Muscle layer of colon (tissue), 2 donors: ENCODE measurements around the gene KCTD14.

ENCODE experiments used
- H3K27ac ChIP-seq: one replicate; pipeline ENCODE4 v1.7.0; 2013; ENCODE audit warnings: low read depth, mild to moderate bottlenecking, low read length, moderate library complexity
- H3K27me3 ChIP-seq, 2 donors: one replicate each; pipeline ENCODE4 v1.7.0; 2013; ENCODE audit warnings: low read length in 2 of 2, mild to moderate bottlenecking in 2 of 2; ENCODE audit not compliant: insufficient read depth in 2 of 2, control insufficient read depth in 1 of 2
- H3K36me3 ChIP-seq: one replicate; pipeline ENCODE4 v1.7.0; 2013; ENCODE audit warnings: mild to moderate bottlenecking, low read length; ENCODE audit not compliant: insufficient read depth
- H3K4me1 ChIP-seq: one replicate; pipeline ENCODE4 v1.7.0; 2013; ENCODE audit warnings: mild to moderate bottlenecking, low read length; ENCODE audit not compliant: insufficient read depth
- H3K4me3 ChIP-seq, 2 donors: one replicate each; pipeline ENCODE4 v1.7.0; 2013; ENCODE audit warnings: low read length in 2 of 2, low read depth in 1 of 2, mild to moderate bottlenecking in 1 of 2, moderate library complexity in 1 of 2
- H3K9ac ChIP-seq: one replicate; pipeline ENCODE4 v1.7.0; 2013; ENCODE audit warnings: low read length
- H3K9me3 ChIP-seq: one replicate; pipeline ENCODE4 v1.7.0; 2013; ENCODE audit warnings: mild to moderate bottlenecking, low read length
- donor health status: abdominal sarcoma.
- donor health status: Adenocarcinoma of cecum.

Gene KCTD14

GRCh38 chr11:77981346-77981947 lies 41.6 kb downstream of the KCTD14 start:
- H3K36me3 ChIP-seq: peaks cover 39% of the 10 kb centered on the region
- H3K4me1 ChIP-seq: no peaks in the 10 kb centered on the region
- no peak overlapping the region for H3K9ac ChIP-seq
- H3K27ac ChIP-seq: no peak overlapping the region
- H3K4me3 ChIP-seq: no peak overlapping the region
- no peaks in the 10 kb centered on the region for H3K9me3 ChIP-seq
- no peaks in the 10 kb centered on the region for H3K27me3 ChIP-seq

- H3K4me3 ChIP-seq: no peak overlapping the region
- no peaks in the 10 kb centered on the region for H3K9me3 ChIP-seq
- H3K4me1 ChIP-seq: no peaks in the 10 kb centered on the region
- H3K27ac ChIP-seq: no peak overlapping the region
- peaks cover 12% of the 10 kb centered on the region for H3K36me3 ChIP-seq
- H3K27me3 ChIP-seq: no peaks in the 10 kb centered on the region
- no peak overlapping the region for H3K9ac ChIP-seq
These were observed 54.7 kb downstream of the KCTD14 start for GRCh38 chr11:77968337-77968736.

- Histone ChIP-seq H3K4me3 (no peak overlapping the region), H3K4me1 (no peaks in the 10 kb centered on the region), H3K9me3 (no peaks in the 10 kb centered on the region), H3K36me3 (peaks cover 12% of the 10 kb centered on the region), H3K27me3 (no peaks in the 10 kb centered on the region), H3K9ac (no peak overlapping the region), H3K27ac (no peak overlapping the region)
These were observed 55.3 kb downstream of the KCTD14 start for GRCh38 chr11:77967753-77968152.

GRCh38 chr11:77967121-77967520 lies 56.0 kb downstream of the KCTD14 start:
- peaks cover 12% of the 10 kb centered on the region for H3K36me3 ChIP-seq
- H3K9me3 ChIP-seq: no peaks in the 10 kb centered on the region
- no peak overlapping the region for H3K9ac ChIP-seq
- H3K4me1 ChIP-seq: no peaks in the 10 kb centered on the region
- no peak overlapping the region for H3K4me3 ChIP-seq
- no peak overlapping the region for H3K27ac ChIP-seq
- no peaks in the 10 kb centered on the region for H3K27me3 ChIP-seq

DNA sequence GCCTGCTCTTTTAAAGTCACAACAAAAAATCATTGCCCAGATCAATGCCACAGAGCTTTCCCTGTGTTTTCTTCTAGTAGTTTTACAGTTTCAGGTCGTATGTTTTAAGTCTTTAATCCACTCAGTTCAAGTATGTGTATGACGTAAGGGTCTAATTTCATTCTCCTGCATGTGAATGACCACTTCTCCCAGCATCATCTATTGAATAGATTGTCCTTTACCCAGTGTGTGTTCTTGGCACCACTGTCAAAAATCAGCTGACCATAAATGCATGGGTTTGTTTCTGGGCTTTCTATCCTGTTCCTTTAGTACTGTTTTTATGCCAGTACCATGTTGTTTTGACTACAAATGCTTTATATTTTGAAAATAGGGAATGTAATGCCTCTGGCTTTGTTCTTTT lies 56.7 kb downstream of the KCTD14 start:
- Histone ChIP-seq H3K36me3 (peaks cover 12% of the 10 kb centered on the region), H3K9ac (no peak overlapping the region), H3K4me1 (no peaks in the 10 kb centered on the region), H3K4me3 (no peak overlapping the region), H3K27ac (no peak overlapping the region), H3K9me3 (no peaks in the 10 kb centered on the region), H3K27me3 (no peaks in the 10 kb centered on the region)
